Left ventricle myocardium inferior (tissue), 1 donor: ENCODE data around the gene TTLL6. TPM values are rescaled to one million over a fixed set of nuclear protein-coding genes. Genes with fewer than 3 reads are reported as not detected.
"Not testable (repeated sequence)": the region's sequence is repeated elsewhere in the genome, so short reads cannot be mapped to it uniquely, and the experiment has no call there.

Experiments used
- DNase-seq: peaks from one replicate; pipeline ENCODE4 v3.0.0-alpha.2; 2020
- H3K27ac ChIP-seq: fragments of 200-600 bp; replicated peaks from 2 replicates; pipeline ENCODE4 v1.8.0; 2021
- H3K27me3 ChIP-seq: fragments of 200-600 bp; 2 replicates; pipeline ENCODE4 v1.8.0; 2021; ENCODE audit warnings: low read depth
- H3K36me3 ChIP-seq: fragments of 200-600 bp; 2 replicates; pipeline ENCODE4 v1.8.0; 2021
- H3K4me1 ChIP-seq: fragments of 200-600 bp; 2 replicates; pipeline ENCODE4 v1.8.0; 2021
- H3K4me3 ChIP-seq: fragments of 200-600 bp; 2 replicates; pipeline ENCODE4 v1.8.0; 2021; ENCODE audit warnings: mild to moderate bottlenecking, moderate library complexity
- H3K9me3 ChIP-seq: fragments of 200-600 bp; replicated peaks from 2 replicates; pipeline ENCODE4 v1.8.0; 2021
- intact Hi-C: fragments of 100-400 bp; cut with micrococcal nuclease; formaldehyde crosslinking; loops from one replicate; pipeline ENCODE4 v1.11.0; 2022
- microRNA-seq: library from miRNA; unstranded; fragments of <30 nt; microRNA quantifications from one replicate; pipeline ENCODE4 v1.2.0, GENCODE V29; 2020
- total RNA-seq: library from RNA; stranded (reverse); fragmentation: NEBNext Ultra II Directional; extraction: Animal tissue kit (Norgen Biotek cat#: 25700); gene quantifications from one replicate; pipeline ENCODE4 v1.2.1, GENCODE V29; 2021
- TF ChIP-seq, protein P1 (sequence below): fragments of 200-600 bp; IDR thresholded peaks from 2 replicates; pipeline ENCODE4 v1.8.0; 2021; ENCODE audit warnings: antibody characterized with exemption, mild to moderate bottlenecking, borderline replicate concordance
- donor health status: DM: no; HTN: yes; CAD: no; lungs with severe emphysema.

The TTLL6 gene
- total RNA-seq, 1 donor from 2014 or later = not detected

- Histone ChIP-seq H3K9me3 (no peaks in the 10 kb centered on the region), H3K4me1 (peaks cover 14% of the 10 kb centered on the region), H3K36me3 (no peaks in the 10 kb centered on the region), H3K27me3 (peaks cover 100% of the 10 kb centered on the region), H3K4me3 (no peak overlapping the region), H3K27ac (no peak overlapping the region)
- no peak for DNase-seq
- TF ChIP-seq, protein P1, sequence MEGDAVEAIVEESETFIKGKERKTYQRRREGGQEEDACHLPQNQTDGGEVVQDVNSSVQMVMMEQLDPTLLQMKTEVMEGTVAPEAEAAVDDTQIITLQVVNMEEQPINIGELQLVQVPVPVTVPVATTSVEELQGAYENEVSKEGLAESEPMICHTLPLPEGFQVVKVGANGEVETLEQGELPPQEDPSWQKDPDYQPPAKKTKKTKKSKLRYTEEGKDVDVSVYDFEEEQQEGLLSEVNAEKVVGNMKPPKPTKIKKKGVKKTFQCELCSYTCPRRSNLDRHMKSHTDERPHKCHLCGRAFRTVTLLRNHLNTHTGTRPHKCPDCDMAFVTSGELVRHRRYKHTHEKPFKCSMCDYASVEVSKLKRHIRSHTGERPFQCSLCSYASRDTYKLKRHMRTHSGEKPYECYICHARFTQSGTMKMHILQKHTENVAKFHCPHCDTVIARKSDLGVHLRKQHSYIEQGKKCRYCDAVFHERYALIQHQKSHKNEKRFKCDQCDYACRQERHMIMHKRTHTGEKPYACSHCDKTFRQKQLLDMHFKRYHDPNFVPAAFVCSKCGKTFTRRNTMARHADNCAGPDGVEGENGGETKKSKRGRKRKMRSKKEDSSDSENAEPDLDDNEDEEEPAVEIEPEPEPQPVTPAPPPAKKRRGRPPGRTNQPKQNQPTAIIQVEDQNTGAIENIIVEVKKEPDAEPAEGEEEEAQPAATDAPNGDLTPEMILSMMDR = no peak
- intact Hi-C loops = no loop called here
These were observed 99.4 kb downstream of the TTLL6 start for GRCh38 chr17:48717367-48718226.

DNA sequence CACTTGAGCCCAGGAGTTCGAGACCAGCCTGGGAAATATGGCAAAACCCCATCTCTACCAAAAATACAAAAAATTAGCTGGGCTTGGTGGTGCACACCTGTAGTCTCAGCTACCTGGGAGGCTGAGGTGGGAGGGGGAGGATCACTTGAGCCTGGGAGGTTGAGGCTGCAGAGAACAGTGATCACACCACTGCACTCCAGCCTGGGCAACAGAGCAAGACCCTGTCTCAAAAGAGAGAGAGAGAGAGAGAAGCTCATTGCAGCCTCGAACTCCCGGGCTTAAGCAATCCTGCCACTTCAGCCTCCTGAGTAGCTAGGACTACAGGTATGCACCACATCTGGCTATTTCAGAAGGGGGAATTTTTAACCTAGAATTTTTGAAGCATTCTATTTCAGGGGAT is 100.5 kb downstream of the TTLL6 start:
- H3K4me3 ChIP-seq, H3K9me3 ChIP-seq, DNase-seq: not testable (repeated sequence)

DNA sequence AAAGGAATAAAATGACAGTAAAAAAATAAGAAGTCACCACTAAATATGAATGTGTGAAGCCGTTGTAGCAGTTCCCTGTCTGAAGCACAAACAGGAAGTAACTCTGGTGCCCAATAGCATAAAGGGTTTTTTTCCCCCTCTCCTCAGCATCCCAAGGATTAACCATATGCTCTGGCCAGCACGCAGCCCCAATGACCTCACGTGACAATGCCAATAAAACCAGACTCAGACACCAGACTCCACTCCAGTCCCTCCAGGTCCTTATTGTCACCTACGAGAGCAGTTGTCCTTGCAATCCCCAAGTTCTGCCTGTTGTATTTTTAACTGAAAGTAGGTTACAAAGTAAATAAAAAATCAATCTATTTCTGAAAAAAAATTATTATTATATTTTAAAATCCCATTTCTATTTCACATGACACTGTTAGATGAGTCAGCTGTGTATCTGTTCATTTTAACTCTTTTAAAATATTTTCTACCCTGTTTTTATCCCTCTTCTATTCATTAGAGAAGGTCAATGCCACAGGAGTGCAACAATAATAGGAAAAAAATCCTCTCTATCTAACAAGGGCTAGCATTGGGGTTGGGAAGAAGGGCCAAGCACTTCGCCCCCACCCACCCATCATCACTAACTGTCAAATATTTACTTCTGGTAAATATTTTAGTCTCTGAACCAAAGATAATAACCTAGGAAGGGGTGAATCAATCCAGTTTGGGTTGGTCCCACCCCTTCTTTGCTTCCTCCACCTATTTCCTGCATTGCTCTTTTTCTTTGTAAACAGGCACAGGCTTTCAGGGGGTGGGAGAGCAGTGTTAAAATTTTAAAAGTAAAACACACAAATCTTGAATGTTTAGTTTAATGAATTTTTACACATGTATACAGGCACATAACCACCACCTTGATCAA is 101.3 kb downstream of the TTLL6 start:
- no peak for DNase-seq
- Histone ChIP-seq H3K4me1 (peaks cover 14% of the 10 kb centered on the region), H3K4me3 (no peak overlapping the region), H3K27me3 (peaks cover 100% of the 10 kb centered on the region), H3K36me3 (no peaks in the 10 kb centered on the region), H3K9me3 (no peaks in the 10 kb centered on the region), H3K27ac (no peak overlapping the region)
- TF ChIP-seq, protein P1 = no peak
- intact Hi-C loops = no loop called here

More for the DNA sequence above, 100.5 kb downstream of the TTLL6 start:
- H3K36me3 ChIP-seq, H3K27ac ChIP-seq, intact Hi-C loops: not testable (repeated sequence)
- Histone ChIP-seq H3K27me3 (peaks cover 100% of the 10 kb centered on the region), H3K4me1 (peaks cover 14% of the 10 kb centered on the region)

Small RNA genes within 50 kb of the gene (microRNA-seq; reads per million reads assigned to microRNA genes)
- gene MIR3185 = not detected

Other genes starting within 250 kb of the TTLL6 start
- 0.25 TPM for gene HOXB4, start 238.9 kb downstream of the TTLL6 start, total RNA-seq
- 0.91 TPM for gene HOXB3, start 227.0 kb downstream of the TTLL6 start, total RNA-seq
- gene HOXB5, start 223.4 kb downstream of the TTLL6 start, total RNA-seq = not detected
- gene HOXB6, start 212.2 kb downstream of the TTLL6 start, total RNA-seq = 0.66 TPM
- 0.16 TPM for gene HOXB7, start 206.2 kb downstream of the TTLL6 start, total RNA-seq
- gene HOXB8, start 201.9 kb downstream of the TTLL6 start, total RNA-seq = not detected
- not detected for gene HOXB9, start 190.9 kb downstream of the TTLL6 start, total RNA-seq
- not detected for gene PRAC1, start 94.7 kb downstream of the TTLL6 start, total RNA-seq
- gene PRAC2, start 94.0 kb downstream of the TTLL6 start, total RNA-seq = not detected
- not detected for gene HOXB13, start 88.5 kb downstream of the TTLL6 start, total RNA-seq
- 312 TPM for gene CALCOCO2, start 13.8 kb upstream of the TTLL6 start, total RNA-seq
- 466 TPM for gene ATP5MC1, start 75.6 kb upstream of the TTLL6 start, total RNA-seq
- gene UBE2Z, start 91.2 kb upstream of the TTLL6 start, total RNA-seq = 39.4 TPM
- gene SNF8, start 127.6 kb upstream of the TTLL6 start, total RNA-seq = 111 TPM
- not detected for gene GIP, start 151.4 kb upstream of the TTLL6 start, total RNA-seq
- gene IGF2BP1, start 180.2 kb upstream of the TTLL6 start, total RNA-seq = not detected